ENCODE data around the gene VASH1.
A peak's percentile ranks its signal among the peaks of the same experiment; 100 is the strongest.

Gene VASH1

DNA sequence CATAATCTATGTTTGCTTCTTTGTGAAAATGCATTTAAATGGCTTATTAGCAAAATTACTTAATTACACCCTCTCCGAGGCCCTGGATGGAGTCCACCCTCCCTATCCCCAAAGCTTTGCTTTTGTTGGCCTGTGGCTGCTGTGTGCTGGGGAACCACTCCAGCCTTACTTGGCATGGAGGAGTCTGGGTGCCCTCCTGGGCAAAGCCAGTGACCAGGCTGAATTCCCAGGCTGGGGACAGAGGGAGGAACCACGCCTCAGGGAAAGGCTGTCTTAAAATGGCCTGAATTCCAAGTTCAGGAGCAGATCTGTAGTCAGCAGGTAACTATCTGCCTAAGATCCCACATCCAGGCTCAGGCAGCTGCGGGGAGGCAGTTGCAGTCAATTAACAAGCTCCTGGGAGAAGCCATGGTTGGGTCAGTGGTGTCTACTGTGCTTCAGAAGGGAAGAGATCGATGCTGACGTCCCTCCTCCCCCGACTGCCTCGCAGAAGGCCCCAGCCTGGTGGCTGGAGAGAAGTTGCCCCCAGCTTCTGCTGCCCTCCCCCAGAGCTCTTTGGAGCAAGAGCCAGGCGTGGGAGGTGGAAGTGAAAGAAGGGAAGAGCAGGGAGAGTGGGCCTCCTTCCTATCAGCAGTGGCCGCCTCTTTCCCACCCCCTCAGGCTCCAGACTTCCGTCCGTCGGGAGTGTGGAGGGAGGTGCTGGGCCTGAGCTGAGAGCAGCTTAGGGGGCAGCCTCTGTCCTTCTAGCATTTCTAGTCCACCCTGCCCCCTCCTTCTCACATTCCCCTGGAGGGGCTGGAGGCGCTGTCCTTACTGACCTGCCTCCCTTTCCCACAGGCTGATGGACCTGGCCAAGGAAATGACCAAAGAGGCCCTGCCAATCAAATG, 11.3 kb downstream of the VASH1 start:
- no peak for DNase-seq

- DNase-seq, result no peak
Observed at GRCh38 chr14:76773188-76773885, 12.1 kb downstream of the VASH1 start.

GRCh38 chr14:76773956-76774820, 12.9 kb downstream of the VASH1 start:
- DNase-seq, result no peak

GRCh38 chr14:76774821-76775694, 13.8 kb downstream of the VASH1 start:
- DNase-seq, result no peak

GRCh38 chr14:76775695-76776427, 14.6 kb downstream of the VASH1 start:
- no peak for DNase-seq

- DNase-seq, result no peak
Observed at GRCh38 chr14:76776428-76777251, 15.4 kb downstream of the VASH1 start.

GRCh38 chr14:76777721-76778120, 16.5 kb downstream of the VASH1 start:
- no peak for DNase-seq

- DNase-seq, result no peak
Observed at GRCh38 chr14:76778546-76779215, 17.4 kb downstream of the VASH1 start.

GRCh38 chr14:76779221-76780057, 18.2 kb downstream of the VASH1 start:
- no peak for DNase-seq

DNA sequence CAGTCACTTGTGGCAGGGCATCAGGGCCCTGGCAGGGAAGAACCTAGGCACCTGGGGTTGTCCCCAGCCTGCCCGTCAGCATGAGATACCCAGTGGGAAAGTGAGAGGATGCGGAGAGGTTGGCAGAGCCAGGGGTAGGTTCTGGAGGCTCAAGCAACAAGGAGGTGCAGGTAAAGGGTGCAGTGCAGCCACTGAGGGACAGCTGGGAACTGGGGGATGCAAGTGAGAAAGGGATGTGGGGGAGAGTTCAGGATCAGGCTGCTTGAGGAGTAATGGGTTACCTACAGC, 18.7 kb downstream of the VASH1 start:
- no peak for DNase-seq

GRCh38 chr14:76780360-76780759, 19.1 kb downstream of the VASH1 start:
- DNase-seq, result no peak

DNA sequence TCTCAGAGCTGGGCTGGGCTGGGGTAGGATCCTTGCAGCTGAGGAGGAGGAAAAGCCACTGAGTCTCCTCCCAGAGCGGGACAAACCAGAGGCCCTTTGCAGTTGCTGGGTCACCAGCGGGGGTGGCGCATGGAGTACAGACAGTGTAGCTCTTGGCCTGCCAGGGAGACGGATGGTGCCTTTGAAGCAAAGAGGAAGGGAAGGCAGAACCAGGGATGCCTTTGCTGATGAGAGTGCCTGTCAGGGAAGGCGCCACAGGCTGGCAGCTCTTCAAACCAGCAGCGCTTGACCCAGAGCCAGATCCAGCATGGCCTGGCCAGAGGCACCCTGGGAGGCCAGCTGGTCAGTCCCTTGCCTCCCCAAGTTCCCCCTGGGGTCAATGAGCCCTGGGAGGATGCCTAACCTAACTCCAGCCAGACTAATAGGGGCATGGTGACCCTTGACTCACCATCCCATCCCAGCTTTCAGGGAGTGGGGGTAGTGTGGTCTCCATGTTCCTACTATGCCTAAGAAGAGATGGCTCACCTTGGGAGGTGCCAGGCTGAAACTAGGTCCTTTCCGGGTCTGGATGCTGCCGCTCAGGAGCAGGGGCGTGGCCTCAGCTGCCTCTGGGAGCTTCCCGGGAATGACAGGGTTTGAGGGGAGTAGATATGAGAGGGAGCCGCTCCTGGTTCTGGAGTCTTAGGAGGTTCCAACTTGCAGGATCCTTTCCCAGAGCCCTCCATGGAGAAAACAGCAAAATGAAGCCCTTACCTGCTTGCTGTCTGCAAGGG, 19.8 kb downstream of the VASH1 start:
- no peak for DNase-seq

- no peak for DNase-seq
Observed at GRCh38 chr14:76781648-76782051, 20.4 kb downstream of the VASH1 start.

- no peak for DNase-seq
Observed at GRCh38 chr14:76782115-76782884, 21.0 kb downstream of the VASH1 start.

DNA sequence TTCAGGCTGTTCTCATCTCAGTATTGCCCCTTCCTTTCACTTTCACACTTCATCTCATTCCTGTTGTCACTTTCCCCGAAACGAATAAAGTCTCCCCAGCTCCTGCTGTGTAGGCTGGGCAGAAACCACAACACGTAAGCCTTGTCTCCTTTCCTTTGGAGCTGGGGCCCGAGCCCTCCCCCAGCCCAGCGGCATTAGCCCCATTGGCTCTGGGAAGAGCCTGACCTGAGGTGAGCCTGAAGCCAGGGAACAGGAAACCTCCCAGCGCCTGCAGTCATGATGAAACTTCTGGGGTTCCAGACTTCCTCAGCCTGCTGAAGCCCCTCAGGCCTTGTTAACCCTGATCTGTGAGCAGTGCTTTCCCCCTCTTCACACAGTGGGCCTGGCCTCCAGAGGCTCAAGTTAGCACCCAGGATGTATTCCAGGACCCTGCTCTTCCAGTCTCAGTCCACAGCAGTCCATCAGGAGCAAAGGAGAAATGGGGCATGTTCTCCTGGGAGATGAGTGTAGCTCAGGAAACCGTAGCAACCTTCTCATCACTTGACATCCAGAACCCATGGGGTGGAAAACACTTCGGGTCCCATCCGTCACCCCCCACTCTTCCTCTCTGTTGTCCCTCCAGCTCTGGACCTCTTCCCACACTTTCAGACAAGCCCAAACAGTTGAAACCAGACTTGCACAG, 21.8 kb downstream of the VASH1 start:
- DNase-seq, result no peak

GRCh38 chr14:76784266-76784874, 23.1 kb downstream of the VASH1 start:
- no peak for DNase-seq

GRCh38 chr14:76784881-76785280, 23.6 kb downstream of the VASH1 start:
- DNase-seq, result peak; percentile 80 to 83
